Effector CD4-positive, alpha-beta T cell (primary cell): ENCODE data around the gene QPRT.
"Not testable (repeated sequence)": the region's sequence is repeated elsewhere in the genome, so short reads cannot be mapped to it uniquely, and the experiment has no call there.

Experiments
- DNase-seq: peaks from one replicate; pipeline ENCODE4 v3.0.0-alpha.2; 2020

The QPRT gene

GRCh38 chr16:29721167-29721879 lies 42.3 kb downstream of the QPRT start:
- DNase-seq = not testable (repeated sequence)

GRCh38 chr16:29726845-29727377 lies 47.9 kb downstream of the QPRT start:
- no peak for DNase-seq

- DNase-seq = no peak
These were observed 48.5 kb downstream of the QPRT start for GRCh38 chr16:29727452-29727851.

GRCh38 chr16:29729116-29729521 lies 50.1 kb downstream of the QPRT start:
- no peak for DNase-seq

- no peak for DNase-seq
These were observed 51.7 kb downstream of the QPRT start for GRCh38 chr16:29730649-29731048.

- not testable (repeated sequence) for DNase-seq
These were observed 53.0 kb downstream of the QPRT start for GRCh38 chr16:29731768-29732601.

- no peak for DNase-seq
These were observed 55.8 kb downstream of the QPRT start for GRCh38 chr16:29734786-29735185.

GRCh38 chr16:29736112-29736511 lies 57.1 kb downstream of the QPRT start:
- no peak for DNase-seq

- no peak for DNase-seq
These were observed 57.8 kb downstream of the QPRT start for GRCh38 chr16:29736764-29737163.

GRCh38 chr16:29737713-29738112 lies 58.7 kb downstream of the QPRT start:
- no peak for DNase-seq

- peak; percentile 53 for DNase-seq
These were observed 59.5 kb downstream of the QPRT start for GRCh38 chr16:29738514-29738913.

- DNase-seq = not testable (repeated sequence)
These were observed 61.1 kb downstream of the QPRT start for GRCh38 chr16:29739927-29740629.

GRCh38 chr16:29740630-29741015 lies 61.6 kb downstream of the QPRT start:
- not testable (repeated sequence) for DNase-seq

GRCh38 chr16:29742683-29743275 lies 63.8 kb downstream of the QPRT start:
- DNase-seq = no peak

- DNase-seq = no peak
These were observed 64.5 kb downstream of the QPRT start for GRCh38 chr16:29743475-29743826.

GRCh38 chr16:29743827-29744531 lies 65.0 kb downstream of the QPRT start:
- peak; percentile 32 for DNase-seq

- no peak for DNase-seq
These were observed 65.6 kb downstream of the QPRT start for GRCh38 chr16:29744541-29745101.

- peak; percentile 31 for DNase-seq
These were observed 66.3 kb downstream of the QPRT start for GRCh38 chr16:29745121-29745852.

- DNase-seq = peak; percentile 93
These were observed 66.9 kb downstream of the QPRT start, which contains the start of gene C16orf54 for GRCh38 chr16:29745853-29746345. TSS of gene C16orf54 (minus strand) at chr16:29745990. CDS start at chr16:29744951, 1,039 bp downstream.

GRCh38 chr16:29746518-29746917 lies 67.5 kb downstream of the QPRT start:
- not testable (repeated sequence) for DNase-seq
